COR-L47 (cell line): ENCODE data around the gene NUDT3.
"Not testable (repeated sequence)": the region's sequence is repeated elsewhere in the genome, so short reads cannot be mapped to it uniquely, and the experiment has no call there.

Experiments
- DNase-seq: peaks from one replicate; lab custom pipeline; 2025; lab: John Stamatoyannopoulos, UW

NUDT3 gene

GRCh38 chr6:34392497-34393190, at the start of gene NUDT3:
Gene NUDT3 (minus strand): TSS chr6:34392669. CDS start chr6:34392362, 307 bp downstream.
- peak; percentile 90 for DNase-seq

GRCh38 chr6:34441526-34441925, 49.1 kb upstream of the NUDT3 start:
- DNase-seq: no peak

GRCh38 chr6:34439442-34439841, 47.0 kb upstream of the NUDT3 start:
- DNase-seq: no peak

GRCh38 chr6:34438705-34439104, 46.2 kb upstream of the NUDT3 start:
- no peak for DNase-seq

GRCh38 chr6:34437644-34437970, 45.1 kb upstream of the NUDT3 start:
- no peak for DNase-seq

GRCh38 chr6:34436803-34437643, 44.6 kb upstream of the NUDT3 start:
- DNase-seq: no peak

- no peak for DNase-seq
These were observed 43.4 kb upstream of the NUDT3 start for GRCh38 chr6:34435916-34436315.

GRCh38 chr6:34425498-34426410, 33.3 kb upstream of the NUDT3 start, which contains the start of gene RPS10:
Gene RPS10 (minus strand): TSS chr6:34426069. CDS start chr6:34425221, 848 bp downstream.
- peak; percentile 93 for DNase-seq

GRCh38 chr6:34425132-34425497, 32.6 kb upstream of the NUDT3 start:
- DNase-seq: no peak

- no peak for DNase-seq
These were observed 32.0 kb upstream of the NUDT3 start for GRCh38 chr6:34424200-34425131.

GRCh38 chr6:34423254-34423653, 30.8 kb upstream of the NUDT3 start:
- DNase-seq: no peak

- no peak for DNase-seq
These were observed 25.9 kb upstream of the NUDT3 start for GRCh38 chr6:34418367-34418766.

- DNase-seq: no peak
These were observed 24.5 kb upstream of the NUDT3 start for GRCh38 chr6:34416877-34417371.

- peak; percentile 31 for DNase-seq
These were observed 22.8 kb upstream of the NUDT3 start for GRCh38 chr6:34414999-34415858.

- DNase-seq: no peak
These were observed 20.3 kb upstream of the NUDT3 start for GRCh38 chr6:34412643-34413214.

- DNase-seq: no peak
These were observed 19.5 kb upstream of the NUDT3 start for GRCh38 chr6:34412016-34412415.

- not testable (repeated sequence) for DNase-seq
These were observed 15.4 kb upstream of the NUDT3 start for GRCh38 chr6:34407915-34408314.

GRCh38 chr6:34396518-34396917, 4.0 kb upstream of the NUDT3 start:
- DNase-seq: no peak

GRCh38 chr6:34393966-34394305, 1.5 kb upstream of the NUDT3 start:
- no peak for DNase-seq
